HG03066 (cell line): ENCODE measurements around the gene CXCL1.

Experiments used
- ATAC-seq: cut with Tn5 transposase; IDR thresholded peaks from one replicate; pipeline ENCODE4 v1.9.1; 2021; ENCODE audit warnings: low read depth; ENCODE audit not compliant: unreplicated experiment

CXCL1 gene

DNA sequence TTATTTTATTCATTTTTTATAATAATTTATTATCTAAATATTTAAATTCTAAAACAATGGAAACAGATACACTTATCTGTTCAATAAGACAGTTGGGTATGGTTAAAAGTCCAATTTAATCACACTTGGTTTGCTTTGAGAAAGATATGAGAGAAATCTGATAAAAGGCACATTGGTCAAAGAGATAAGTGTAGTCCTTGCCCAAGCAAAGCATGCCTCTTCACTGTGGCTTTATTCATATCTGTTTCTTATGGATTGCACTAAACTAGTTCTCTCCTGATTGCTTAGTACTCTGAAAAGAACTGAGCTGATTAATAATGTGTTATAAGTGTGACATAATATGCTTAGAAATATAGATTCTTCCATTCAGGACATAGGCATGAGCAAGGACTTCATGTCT lies 39.8 kb downstream of the CXCL1 start:
- ATAC-seq, result no peak

DNA sequence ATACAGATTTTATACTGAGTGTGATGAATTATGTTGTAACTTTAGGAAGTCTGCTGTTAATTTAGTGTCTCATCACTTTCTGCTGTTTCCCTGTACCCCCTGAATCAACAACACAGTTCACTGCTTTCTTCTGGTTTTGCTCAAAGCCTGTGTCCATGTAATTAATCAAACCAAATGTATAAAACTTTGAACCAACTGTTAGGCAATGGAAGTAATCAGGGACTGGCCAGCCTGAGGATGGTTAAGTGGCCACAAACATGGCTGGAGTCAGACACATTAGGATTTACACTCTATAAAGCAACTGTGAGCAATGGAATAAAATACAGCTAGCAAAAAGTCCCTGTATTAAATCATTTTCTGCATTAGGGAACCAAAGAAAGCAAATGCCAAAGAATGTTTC lies 42.6 kb downstream of the CXCL1 start:
- no peak for ATAC-seq

DNA sequence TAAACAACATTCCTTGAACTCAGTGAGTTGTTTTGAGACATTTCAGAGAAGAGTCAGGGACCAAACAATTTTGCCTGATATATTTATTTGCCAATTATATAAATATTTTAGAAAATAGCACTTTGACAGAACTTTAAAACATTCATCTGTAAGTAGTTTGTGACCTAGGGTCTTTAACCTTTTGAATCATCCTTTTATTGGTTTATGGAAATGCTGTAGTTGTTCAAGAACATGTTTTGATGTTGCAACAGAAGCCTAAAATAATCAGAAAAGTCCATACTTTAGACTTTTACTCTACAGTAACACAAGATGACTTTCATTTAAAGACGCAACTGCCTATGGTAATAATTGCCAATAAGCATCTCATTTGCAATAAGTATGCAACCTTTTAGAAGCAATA lies 43.0 kb downstream of the CXCL1 start:
- no peak for ATAC-seq

DNA sequence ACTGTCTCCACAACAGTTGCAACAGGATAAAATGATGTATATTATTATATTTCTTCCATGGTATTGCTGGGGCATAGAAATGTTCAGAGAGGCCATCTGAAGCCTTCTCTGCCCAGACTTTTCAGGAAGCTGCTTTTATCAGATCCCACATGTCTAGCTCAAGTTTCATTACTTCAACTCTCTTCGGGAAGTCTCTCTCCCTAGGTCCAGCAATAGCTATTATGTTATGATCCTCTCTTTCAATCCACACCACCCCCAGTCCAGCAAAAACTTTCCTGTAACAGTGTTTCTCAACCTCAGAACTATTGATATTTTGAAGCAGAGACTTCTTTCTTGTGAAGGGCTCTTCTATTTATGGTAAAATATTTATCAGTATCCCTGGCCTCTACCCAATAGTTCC lies 44.9 kb downstream of the CXCL1 start:
- ATAC-seq, result no peak

DNA sequence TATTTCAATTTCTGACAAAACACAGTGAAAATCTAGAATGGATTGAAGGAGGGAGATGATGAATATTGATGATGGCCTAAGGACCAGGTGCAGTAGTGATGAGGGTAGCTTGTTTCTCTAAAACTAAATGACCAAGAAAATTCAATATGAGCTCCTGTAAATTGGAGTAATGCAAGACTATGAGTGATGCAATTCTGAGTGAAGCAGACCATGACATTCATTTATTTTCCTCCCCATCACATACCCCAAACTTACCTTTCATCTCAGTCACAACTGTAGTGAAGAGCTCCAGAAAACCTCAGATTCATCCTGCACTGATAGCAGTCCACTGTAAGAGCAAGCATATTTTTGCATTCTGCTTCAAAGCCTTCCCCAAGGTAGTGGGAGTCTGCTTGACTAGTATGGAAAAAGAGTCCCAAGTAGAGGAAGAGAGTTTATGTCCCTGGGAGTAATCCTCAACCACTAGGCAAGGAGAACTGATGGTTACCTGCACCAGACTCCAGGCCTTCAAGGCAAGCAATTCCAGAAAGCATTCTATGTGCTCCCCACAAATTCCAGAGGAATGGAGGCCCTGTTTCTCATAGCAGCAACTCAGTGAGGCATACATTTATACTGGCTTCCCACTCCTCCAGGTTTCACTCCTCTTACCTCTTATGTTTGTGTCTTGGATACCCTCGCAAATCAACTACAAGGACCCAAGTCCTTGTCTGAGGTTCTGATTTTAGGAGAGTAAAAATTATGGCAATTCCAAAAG lies 47.2 kb downstream of the CXCL1 start:
- no peak for ATAC-seq

DNA sequence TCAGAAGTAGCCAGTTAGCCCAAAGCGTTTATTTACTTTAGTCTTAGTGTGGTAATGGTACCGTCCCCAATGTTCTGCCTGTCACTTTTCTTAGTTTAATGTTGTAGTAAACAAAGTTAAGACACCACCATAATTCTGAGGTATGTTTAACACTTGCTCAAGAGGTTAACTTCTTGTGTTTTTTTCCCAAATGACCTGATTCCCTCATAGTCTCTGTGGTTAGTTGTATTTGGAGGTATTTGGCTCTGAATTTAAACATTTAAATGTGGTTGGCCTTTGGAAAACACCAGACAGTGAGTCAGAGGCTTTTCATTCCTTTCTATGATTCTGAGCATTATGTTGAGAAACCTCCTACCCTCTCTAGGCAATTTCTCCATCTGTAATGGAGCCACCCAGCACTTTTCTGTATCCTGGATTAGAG lies 47.9 kb downstream of the CXCL1 start:
- ATAC-seq, result no peak

DNA sequence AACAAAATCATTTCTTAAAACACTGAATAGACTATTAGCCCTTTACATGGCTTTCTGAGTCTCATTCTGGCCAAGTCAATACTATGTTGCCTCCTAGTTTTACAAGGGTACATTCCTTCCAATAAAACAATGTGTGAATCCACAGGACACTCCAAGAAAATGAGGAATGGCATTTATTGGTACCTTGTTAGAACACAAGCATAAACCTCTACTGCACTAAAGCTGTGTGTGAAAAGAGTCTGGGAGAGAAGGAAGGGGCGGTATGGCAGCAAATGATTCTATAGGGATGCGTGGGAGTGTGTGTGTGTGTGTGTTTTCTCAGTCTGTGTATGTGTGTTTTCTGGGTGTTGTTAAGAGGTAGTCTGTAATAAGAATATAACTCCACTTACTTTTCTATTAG lies 48.9 kb downstream of the CXCL1 start:
- no peak for ATAC-seq

DNA sequence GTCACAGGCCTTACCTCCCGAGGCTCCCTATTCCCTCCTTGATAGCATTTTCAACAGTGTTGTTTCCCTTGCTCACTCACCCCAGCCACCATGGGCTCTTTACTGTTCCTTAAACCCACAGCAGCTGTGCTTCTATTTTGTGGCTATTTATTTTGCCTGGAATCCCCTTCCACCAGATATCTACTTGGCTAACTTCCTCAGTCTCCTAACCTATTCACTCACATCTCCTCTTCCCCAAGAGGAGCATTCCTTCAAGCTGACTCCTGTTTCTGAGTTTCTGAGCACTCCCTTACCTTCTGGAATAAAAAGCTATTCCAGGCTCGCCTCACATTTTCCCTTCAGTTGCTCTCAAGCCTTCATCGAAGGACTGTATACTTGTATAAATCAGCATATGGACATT lies 50.5 kb downstream of the CXCL1 start:
- ATAC-seq, result no peak
